Stimulated activated CD4-positive, alpha-beta T cell treated with anti-CD3 and anti-CD28 coated beads, Interleukin-1b, Interleukin-23, amount 100 ng/mL, for 1 hour (primary cell): ENCODE data around the gene LRMDA.

Experiments used
- DNase-seq, 2 donors: peaks; one replicate each; pipeline ENCODE4 v3.0.0-alpha.2; 2020; ENCODE audit warnings: low read depth in 2 of 2

LRMDA gene

DNA sequence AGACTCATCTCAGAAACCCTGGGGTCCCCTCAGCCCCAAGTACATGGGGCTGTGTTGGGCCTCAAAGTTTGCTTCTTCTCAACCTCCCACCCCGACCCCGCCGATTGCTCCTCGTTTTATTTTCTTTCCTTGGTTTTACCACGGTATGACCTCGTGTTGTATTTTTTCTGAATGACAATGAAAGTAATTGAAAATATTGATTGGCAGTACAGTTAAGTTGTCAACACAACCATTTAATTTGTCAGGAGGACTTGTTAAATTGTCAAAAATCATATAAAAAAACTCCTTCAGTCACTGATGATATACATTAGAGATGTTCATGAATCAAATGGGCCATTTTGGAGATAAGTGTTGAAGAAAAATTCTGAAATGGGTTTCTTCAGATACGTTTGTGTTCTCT is 520.7 kb downstream of the LRMDA start:
- DNase-seq = no peak

DNA sequence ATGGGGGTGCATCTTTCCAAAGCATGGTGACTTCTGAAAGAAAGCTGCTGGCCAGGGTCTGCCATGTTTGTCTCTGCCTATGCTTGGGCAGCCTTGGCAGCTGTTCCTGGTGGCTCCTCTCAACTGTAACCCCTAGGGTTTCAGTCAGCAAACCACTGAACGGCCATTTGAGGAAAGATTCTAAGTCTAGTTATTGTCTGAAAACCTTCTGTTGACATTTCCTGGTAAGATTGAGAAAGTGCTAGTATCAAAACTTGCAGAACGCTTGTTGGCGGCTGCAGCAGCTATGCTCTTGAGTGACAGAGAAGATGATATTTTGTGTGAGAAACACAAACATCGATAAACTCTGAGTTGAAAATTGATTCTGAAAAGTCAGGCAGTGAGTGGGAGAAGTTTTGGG is 523.1 kb downstream of the LRMDA start:
- no peak for DNase-seq

DNA sequence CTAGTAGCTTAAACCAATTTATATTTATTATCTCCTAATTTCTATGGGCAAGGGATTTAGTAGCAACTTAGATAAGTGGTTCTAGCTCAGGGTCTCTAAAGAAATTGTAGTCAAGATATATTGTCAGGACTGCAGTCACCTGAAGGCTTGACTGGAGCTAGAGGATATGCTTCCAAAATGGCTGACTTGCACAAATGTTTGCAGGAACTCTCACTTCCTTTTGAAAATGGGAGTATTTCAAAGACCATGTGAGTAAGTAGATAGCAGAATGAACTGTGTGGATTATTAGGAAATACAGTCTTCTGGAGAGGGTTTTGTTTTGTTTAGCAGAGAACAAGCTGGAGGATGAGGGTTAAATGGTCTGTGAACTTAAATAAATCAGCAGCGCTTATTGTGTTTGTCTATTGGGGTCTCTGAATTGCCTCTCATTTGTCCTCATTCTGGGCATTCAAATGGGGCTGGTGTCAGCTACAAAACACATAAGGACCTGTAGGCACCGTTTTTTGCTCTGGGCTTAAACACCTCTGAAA is 524.6 kb downstream of the LRMDA start:
- no peak for DNase-seq

DNA sequence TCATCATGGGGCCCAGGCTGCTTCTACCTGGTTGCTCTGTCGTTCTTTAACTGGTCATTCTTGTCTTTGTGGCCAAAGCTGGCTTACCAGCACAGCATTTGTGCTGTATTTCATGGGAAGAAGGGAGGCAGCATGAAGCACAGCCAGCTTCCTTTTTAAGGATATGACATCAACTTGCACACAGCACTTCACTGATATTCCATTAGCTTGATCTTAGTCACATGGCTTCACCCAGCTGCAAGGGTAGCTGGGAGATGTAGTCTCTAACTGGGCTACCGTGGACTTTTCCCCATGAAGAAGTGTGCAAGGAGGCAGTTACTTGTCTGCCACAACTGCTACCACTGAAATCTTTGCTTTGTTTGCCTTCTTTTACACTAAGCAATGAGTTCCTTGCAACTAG is 525.2 kb downstream of the LRMDA start:
- DNase-seq = no peak

DNA sequence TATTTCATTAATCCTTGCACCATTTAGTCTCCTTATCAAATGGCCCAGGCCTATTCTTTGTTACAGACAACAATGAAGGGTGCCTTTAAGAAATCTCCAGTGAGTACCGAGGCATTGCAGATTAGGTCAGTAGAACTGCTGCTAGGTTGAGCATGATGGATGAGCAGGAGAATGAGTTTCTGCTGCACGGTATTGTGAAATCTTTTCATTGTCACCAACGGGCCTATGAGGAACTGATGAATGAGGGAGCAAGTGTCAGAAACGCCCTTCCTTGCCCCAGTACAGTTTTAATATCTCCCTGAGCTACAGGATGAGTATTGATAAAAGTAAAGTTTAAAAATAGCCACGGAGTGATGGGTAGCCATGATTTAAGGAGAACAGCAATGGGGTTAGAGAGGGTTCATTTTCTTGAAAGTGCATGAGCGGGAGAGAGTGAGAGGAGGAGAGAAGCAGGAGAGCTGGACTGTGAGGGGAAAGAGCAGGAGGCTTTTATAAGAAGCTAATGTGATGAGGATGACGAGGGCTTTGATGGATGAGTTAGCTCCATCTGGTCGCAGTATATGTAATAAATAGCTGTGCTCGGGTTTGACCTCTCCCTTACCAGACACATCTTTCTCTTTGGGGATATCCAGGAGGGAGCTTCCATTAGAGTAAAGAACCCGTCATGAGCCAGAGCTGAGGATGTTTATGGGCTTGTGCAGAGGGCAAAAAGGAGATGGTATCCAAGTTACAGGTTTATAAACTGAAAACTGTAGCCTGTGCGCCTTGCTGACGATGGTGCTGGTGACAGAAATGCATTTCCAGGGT is 526.1 kb downstream of the LRMDA start:
- no peak for DNase-seq

DNA sequence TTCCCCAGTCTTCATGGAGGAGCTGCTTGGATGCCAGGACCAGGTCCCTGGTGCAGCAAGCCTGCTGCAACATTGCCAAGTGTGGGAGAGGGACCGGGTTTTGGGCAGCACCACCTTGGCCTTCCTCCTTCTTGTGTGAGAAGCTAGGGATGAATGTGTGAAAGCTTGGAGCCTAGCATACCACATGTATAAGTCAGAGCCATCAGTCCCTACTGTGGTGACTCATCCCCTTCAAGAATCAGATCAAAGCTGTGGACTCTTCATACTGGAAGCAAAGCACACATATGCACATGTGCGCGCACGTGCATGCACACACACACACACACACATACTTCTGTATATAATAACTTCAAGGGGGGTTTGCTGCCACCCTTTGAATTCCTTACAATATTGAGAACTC is 527.8 kb downstream of the LRMDA start:
- no peak for DNase-seq

DNA sequence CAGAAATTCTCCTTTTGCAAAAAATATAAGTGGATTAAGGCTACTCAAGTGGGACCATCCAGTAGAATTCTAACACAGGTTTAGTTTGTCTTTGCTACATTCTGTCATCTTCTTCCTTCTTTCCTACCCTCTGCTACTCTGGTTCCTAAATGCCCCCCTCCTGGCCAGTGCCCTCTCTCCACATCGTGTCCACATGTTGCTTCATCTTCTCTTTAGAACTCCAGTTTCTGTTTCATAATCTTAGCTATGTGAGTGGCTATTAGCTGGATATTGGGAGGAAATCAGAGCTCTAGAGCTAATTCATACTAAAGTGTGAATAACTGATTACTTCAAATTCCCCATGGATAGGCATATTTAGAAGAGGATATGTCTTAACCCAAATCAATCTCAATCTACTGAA is 528.5 kb downstream of the LRMDA start:
- DNase-seq = no peak

DNA sequence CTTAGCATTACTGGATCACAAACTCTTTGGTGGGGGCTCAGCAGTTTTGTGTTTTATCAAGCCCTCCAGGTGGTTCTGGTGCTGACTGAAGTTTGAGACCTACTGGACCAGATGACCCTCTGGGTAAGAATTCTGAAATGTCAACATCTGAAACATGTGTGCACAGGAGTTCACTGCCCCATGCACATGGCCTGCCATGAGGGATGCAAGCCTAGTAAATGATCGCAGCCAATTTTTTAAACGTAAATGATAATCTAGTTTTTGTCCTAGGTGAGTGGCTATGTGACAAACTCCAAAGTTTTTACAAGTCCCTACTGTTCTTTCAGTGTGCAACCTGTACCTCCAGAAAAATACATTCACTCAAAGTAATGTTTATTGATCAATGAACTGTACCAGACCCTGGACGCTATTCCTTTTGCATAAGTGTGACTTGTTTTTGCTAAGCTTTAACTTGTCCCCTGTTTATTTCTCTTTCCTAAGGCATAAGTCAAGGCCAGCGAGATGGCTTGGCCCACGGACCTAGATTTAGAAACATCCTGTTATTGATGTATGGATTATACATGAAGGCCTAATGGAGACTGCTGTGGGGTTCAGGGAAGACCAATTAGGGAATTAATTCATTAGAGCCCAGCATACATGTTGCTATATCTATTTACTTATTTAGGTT is 531.1 kb downstream of the LRMDA start:
- no peak for DNase-seq

DNA sequence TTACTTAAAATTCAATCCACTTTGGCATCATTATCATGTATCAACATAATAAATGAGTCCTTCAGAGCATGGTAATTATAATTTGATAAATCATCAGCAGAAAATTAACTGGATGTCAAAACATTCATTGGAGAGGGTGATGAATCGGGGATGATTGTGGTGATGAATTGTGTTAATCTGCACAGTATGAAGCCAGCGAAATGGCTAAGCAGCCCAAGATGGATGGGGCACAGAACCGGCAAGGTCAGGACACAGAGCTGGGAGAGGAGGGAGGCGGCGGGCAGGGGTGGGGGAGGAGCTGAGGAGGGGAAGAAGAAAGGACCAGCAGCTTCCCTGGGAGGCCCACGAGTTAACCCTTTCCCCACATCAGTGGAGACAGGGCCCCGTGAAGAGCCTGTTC is 536.1 kb downstream of the LRMDA start:
- no peak for DNase-seq

DNA sequence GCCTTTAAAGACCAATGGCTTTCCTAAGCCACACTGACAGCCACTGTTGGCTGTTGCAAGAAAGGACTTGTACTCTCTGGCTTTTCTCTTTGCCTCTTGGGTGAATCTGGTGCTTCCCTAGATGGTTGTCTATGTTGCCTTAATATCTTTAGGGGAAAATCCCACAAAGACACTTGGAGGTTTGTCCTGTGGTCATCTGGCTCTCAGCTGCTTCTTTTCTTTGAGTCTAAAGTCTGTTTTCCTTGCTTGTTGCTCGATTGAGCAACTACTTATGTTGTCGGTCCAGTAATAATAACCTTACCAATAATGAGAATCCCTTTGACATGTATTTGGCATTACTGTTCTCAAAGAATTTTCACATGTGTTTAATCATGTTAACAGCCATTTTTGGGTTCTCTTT is 537.6 kb downstream of the LRMDA start:
- no peak for DNase-seq

DNA sequence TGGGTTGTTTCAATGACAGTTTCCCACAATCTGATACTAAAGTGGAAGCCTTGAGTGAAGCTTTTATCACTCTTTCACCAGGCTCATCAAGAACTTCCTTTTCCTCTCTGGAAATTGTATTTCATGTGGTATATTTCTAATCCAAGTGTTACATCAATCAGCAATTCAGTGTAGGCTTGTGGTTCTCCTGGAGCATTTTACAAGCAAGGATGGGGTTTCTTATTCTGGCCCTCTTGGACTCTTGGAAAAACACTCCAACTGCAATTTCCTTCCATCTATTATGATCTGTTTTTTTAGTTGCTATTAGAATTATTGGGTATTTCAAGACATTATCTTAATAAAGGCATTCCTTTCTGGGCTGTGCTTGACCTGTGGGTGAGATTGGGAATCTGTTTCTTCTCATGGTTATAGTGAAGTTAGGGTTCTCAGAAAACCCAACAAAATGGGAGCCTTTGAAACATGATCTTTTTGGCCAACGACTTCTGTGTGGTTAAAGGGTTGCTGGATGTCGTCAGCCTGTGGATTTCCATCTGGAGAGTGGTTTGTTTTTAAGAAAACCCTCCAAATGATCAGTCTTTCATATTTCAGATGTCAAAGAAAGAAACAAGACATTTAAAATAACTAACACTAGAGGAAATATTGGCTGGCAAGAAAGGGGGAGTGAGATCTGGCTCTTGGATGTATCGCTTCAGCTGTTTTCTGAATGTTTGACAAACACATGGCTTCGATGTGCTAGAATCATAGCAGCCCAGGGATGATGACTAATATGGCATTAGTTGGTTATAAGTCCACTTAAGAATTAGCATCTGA is 540.2 kb downstream of the LRMDA start:
- no peak for DNase-seq

DNA sequence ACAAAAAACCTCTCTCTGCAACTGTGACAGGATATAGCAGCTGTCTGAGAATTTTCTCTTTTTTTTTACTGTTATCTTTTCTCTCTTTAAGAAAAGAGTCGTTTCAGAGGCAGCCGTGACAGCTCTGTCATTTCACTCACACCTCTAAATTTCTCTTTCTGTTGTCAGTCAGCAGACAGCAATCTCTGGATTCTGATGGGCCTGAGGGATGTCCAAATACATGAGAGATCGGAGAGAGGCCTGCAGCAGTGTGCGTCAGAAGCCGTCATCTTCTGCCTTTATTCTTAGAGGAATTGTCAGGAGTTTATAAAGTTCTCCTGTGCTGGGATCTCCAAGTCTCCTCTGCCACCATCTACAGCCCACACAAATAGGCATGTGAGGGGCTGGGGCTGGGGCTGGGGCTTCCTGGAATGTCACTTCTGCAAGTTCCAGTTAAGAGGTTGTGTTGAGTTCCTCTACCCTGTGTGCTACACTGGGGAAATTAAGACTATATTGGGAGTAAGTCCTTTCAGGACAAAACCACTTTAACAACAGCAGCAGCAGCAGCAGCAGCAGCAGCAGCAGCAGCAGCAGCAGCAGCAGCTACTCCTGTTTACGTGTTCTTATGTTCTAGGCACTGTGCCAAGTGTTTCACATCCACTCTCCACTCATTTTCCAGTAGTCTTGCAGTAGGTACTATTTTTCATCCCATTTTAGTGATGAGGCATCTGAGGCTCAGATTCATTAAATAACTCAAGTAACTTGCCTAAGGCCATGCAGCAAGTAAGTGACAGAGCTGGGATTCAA is 541.3 kb downstream of the LRMDA start:
- DNase-seq = no peak

DNA sequence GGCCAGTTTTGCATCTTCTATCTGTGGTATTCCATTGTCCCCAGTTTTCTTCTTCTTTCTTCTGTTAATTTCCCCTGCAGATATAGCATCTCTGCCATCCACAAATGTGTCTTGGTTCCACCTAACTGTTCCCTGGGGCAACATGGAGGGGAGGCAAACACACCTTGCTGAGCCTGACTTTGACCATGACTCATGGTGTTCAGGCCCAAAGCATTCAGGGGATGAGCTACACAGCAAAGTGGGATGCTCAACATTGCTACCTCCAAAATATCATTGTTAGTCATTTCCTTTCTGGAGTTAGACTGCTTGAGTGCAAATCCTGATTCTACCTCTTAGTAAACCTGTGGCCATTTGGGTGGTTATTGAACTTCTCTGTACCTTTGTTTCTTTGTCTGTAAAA is 542.7 kb downstream of the LRMDA start:
- DNase-seq = no peak

DNA sequence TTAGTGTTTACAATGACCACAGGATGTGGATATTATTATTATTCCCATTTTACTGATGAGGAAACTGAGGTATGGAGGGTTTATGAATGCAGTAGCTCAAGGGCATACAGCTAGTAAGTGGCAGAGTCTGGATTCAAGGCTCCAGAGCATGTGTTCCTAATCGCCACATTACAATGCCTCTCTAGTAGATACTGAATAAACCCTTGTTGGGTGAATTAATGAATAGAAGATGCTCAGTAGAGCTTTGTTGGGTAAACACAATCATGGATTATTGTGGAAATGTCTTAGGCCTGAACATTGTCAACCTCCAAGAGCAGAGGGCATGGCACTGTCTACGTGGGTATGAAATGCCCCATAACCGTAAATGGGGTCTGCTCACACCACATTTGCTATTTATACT is 545.3 kb downstream of the LRMDA start:
- no peak for DNase-seq

DNA sequence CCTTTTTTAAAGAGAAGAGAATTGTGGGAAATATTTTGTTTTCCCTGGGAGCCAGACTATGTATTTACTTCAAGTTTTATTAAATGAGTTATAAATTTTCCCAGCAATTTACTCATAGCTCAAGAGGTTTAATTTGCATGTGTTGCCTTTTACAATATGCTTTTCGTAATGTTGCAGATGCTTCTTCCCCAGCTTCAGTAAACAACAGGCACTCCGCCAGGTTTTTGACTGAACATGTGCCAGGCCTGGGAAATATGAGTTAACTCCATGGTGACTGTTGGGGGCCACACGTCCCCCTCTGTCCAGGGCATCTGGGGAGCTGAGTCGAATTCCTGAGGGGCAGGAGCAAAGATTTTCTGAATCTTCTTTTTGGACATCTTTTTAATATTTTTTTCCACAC is 545.7 kb downstream of the LRMDA start:
- DNase-seq = no peak

DNA sequence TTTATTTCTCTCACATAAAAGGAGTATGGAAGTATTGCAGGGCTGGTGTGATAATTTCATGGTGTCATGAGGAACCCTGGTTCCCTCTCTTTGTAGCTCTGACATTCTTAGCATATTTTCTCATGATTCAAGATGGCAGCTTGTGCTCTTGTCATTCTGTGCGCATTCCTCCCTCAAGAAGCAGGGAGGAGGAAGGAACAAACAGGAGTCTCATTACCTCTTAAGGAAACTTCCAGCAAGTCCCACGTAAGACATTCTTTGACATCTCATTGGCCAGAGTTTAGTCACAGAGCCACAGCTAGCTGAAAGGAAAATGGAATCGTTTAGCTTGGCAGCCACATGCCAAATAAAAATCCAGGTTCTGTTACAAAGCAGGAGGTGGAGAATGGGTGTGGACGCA is 546.8 kb downstream of the LRMDA start:
- DNase-seq = no peak

DNA sequence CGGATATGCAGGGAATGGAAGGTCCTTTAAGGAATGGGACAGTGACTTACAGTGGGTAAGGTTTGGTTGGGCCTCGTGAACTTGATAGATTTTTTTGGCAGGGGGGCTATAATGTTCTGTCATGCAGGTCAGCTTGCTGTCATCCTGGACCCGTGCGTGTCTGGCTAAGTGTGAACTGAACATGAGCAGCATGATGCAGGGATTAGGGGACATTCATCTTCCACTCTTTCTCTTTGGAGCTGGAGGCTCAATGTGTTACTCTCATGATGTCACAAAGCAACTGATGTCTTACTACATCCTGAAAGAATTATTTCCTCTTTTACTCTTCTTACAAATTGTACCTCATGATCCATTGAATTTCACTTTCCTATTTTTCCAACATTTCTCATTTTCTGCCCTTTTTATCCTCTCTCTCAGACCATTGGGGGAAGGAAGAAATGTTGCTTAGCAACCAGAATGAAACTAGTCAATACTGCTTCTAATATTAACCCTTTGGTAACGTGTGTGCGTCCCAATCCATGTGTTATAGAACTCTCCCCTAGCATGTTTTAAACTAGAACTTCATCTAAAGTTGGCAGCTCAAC is 549.1 kb downstream of the LRMDA start:
- DNase-seq = no peak

DNA sequence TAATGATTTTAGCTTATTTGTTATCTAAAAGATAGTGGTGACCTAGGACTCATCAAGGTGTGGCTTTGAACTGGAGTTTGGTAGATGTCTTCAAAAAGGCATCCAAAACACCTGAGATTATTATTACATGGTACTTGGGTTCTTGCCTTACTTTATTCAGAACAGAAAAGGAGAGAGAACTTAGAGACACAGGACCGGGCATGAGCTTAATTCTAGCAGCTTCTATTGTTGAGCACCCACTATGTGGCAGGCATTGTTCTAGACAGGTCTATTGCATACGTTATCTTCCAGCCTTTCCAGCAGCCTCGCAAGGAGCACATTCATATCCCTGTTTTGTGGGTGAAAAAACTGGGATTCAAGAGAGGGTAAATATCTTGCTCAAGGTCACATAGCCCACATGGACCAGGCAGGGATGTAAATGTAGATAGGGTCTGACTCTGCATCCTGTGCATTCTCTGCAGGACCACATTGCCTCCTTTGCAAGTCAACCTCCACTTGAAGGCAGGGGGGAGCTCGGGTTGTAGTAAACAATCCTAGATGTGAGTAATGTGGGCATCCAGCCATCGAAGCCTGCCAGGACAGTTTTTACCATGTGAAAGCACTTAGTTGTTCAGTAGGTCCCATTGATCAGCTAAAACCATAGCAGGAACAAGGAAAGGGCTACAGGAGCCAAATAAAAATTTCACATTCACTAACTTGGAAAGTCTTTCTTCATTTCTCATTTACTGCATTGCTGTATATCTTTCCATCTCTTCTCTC is 551.4 kb downstream of the LRMDA start:
- no peak for DNase-seq

DNA sequence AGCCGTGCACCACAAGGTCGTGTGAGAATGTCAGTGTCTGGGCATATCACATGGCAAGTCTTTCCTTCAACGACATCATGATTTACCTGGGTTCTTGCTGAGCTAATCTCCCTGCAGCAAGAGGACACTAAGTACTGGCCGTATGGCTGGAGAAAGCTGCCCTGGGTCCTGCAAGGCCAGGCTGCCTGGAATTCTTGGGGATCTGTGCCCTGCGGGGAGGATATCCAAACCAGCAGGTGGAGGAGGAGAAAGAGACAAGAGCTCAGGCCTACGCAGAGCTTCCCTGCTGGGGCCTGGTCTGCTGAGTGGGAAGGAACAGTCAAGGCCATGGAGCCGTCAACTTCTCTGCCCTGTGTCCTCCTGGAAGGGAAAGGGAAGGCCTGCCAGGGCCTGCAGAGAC is 552.6 kb downstream of the LRMDA start:
- DNase-seq = no peak

DNA sequence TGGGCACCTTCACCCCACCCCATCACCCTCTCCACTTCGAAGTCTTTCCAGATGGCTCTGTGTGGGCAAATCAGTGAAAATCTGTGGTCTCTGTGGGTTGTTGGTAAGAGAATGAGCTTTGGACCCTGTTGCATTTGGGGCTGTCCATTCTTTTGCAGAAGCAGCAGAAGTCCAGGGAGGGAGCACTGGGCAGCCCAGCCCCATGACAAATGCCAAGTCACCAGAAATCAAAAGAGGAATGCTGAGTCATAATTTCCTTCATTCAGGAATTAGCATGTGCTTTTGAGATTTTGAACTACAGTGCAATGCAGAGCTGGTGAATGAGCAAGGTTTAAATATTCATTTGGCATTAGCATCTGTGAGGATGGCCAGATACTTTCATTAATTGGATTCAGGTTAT is 556.2 kb downstream of the LRMDA start:
- DNase-seq = no peak
